ENCODE measurements around the gene HABP4. TPM values are rescaled to one million over a fixed set of nuclear protein-coding genes. Genes with fewer than 3 reads are reported as not detected.

Gene HABP4
- total RNA-seq, 2 experiments from 2014 or later, result 13.1 to 14.1 TPM

GRCh38 chr9:96486386-96487028 is 36.5 kb downstream of the HABP4 start:
- ChIA-PET POLR2A (no interaction called here), CTCF (no interaction called here)
- H3K4me3 Mint-ChIP-seq, result no peak overlapping the region
- H3K9me3 Mint-ChIP-seq, result no peaks in the 10 kb centered on the region
- H3K4me1 Mint-ChIP-seq, result peaks cover 32% of the 10 kb centered on the region
- H3K36me3 Mint-ChIP-seq (ENCODE audit: low read depth), result peaks cover 35% of the 10 kb centered on the region
- no peaks in the 10 kb centered on the region for H3K27me3 Mint-ChIP-seq
- DNase-seq, result no peak
- H3K27ac Mint-ChIP-seq, result no peak overlapping the region

GRCh38 chr9:96487029-96487396 is 37.0 kb downstream of the HABP4 start:
- POLR2A ChIA-PET, result no interaction called here
- no peak overlapping the region for H3K27ac Mint-ChIP-seq
- H3K9me3 Mint-ChIP-seq, result no peaks in the 10 kb centered on the region
- no peak for DNase-seq
- no peak overlapping the region for H3K4me3 Mint-ChIP-seq
- H3K4me1 Mint-ChIP-seq, result peaks cover 35% of the 10 kb centered on the region
- CTCF ChIA-PET, result no interaction called here
- no peaks in the 10 kb centered on the region for H3K27me3 Mint-ChIP-seq
- H3K36me3 Mint-ChIP-seq (ENCODE audit: low read depth), result peaks cover 35% of the 10 kb centered on the region

DNA sequence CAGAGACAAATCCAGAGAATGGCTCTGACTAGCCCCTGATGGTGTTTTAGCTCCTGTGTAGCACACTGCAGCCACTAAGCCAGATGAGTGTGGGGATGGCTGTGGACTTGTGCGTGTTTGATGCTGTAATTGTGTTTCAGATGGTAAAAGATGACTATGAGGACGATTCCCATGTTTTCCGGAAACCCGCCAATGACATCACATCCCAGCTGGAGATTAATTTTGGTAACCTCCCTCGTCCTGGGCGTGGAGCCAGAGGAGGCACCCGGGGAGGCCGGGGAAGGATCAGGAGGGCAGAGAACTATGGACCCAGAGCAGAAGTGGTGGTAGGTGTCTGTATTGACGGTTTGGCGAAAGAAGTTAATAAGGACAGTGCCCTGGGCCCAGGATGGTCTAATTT is 38.0 kb downstream of the HABP4 start:
- CTCF ChIA-PET, result no interaction called here
- Mint-ChIP-seq H3K4me1 (peaks cover 29% of the 10 kb centered on the region), H3K9me3 (no peaks in the 10 kb centered on the region), H3K27ac (no peak overlapping the region), H3K36me3 (ENCODE audit: low read depth) (peaks cover 31% of the 10 kb centered on the region), H3K4me3 (no peak overlapping the region), H3K27me3 (no peaks in the 10 kb centered on the region)
- POLR2A ChIA-PET, result no interaction called here
- no peak for DNase-seq

DNA sequence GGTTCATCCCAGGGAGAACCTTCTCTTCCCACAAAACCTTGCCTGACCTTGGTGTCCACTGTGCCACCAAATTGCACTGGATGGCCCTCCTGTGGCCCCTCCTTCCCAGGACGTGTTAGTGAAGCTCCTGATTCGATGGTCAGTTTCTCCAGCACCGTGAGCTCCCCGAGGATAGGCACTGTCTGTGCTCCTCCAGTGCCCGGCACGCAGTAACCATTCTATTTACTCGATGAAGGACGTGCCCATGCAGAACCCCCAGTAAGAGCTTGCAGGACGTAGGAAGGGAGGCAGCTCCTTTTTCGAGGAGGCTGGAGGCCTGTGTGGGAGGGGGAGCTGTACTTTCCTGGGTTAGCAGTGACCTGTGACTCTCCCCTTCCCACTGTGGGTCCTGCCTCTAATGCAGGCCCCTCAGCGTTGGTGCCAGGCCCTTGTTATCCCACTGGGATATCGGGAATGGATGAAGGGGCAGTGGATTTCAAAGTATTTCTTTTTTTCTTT is 39.6 kb downstream of the HABP4 start:
- Mint-ChIP-seq H3K27me3 (no peaks in the 10 kb centered on the region), H3K36me3 (ENCODE audit: low read depth) (peaks cover 28% of the 10 kb centered on the region), H3K4me1 (peaks cover 16% of the 10 kb centered on the region), H3K4me3 (no peak overlapping the region), H3K27ac (no peak overlapping the region), H3K9me3 (no peaks in the 10 kb centered on the region)
- CTCF ChIA-PET, result no interaction called here
- no peak for DNase-seq
- POLR2A ChIA-PET, result no interaction called here

- CTCF ChIA-PET, result interaction anchor here (0.6 kb wide), 1 partner anchor 12 kb away, joined by 3 read pairs; no protein-coding TSS in a partner anchor
- peaks cover 21% of the 10 kb centered on the region for H3K36me3 Mint-ChIP-seq (ENCODE audit: low read depth)
- no peaks in the 10 kb centered on the region for H3K27me3 Mint-ChIP-seq
- no peak for DNase-seq
- H3K27ac Mint-ChIP-seq, result no peak overlapping the region
- POLR2A ChIA-PET, result no interaction called here
- H3K4me3 Mint-ChIP-seq, result no peak overlapping the region
- H3K4me1 Mint-ChIP-seq, result peaks cover 6% of the 10 kb centered on the region
- H3K9me3 Mint-ChIP-seq, result no peaks in the 10 kb centered on the region
Measured at GRCh38 chr9:96490534-96491078, 40.6 kb downstream of the HABP4 start.

DNA sequence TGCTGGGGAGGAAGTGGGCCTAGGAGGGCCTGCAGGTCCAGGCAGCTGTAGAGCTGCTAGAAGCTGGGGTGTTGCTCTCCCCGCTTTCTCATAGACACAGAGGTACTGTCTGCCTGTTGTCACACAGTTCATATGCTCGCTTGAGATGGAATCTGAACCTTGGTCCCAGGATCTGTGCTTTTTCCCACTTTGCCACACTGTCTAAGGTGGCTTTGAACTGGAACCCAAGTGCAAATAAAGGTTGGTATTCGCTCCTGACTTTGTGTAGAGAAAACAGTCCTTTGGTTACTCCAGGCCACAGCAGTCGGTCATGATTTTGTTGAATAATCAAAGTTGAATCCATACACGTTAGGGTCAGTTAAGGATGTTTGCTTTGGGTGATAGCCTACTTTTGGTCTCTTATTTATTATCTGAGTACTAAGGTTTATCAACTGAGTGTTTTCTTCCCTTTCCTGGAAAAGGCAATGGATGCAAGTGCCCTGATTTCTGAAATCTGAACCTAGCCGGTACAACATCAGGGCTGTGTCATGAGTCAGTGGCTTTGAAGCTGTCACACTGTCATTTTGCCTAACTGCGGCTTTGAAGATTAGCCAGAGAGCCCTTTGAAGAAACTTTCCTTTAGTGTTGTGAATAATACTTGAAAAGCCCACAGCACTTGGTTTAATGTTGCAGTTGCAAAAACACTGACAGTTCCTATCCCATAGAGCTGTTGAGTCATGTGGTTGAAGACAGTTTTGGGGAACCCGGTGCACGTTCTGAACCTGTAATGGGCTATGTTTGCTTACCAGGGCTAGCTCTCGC is 41.3 kb downstream of the HABP4 start:
- DNase-seq, result no peak
- Mint-ChIP-seq H3K9me3 (no peaks in the 10 kb centered on the region), H3K4me1 (peaks cover 5% of the 10 kb centered on the region), H3K36me3 (ENCODE audit: low read depth) (peaks cover 19% of the 10 kb centered on the region), H3K4me3 (no peak overlapping the region), H3K27me3 (no peaks in the 10 kb centered on the region), H3K27ac (no peak overlapping the region)
- ChIA-PET POLR2A (no interaction called here), CTCF (interaction anchor here (0.6 kb wide), 1 partner anchor 13 kb away, joined by 3 read pairs; no protein-coding TSS in a partner anchor)

- ChIA-PET POLR2A (no interaction called here), CTCF (no interaction called here)
- Mint-ChIP-seq H3K4me1 (peaks cover 5% of the 10 kb centered on the region), H3K27me3 (no peaks in the 10 kb centered on the region), H3K27ac (no peak overlapping the region), H3K9me3 (no peaks in the 10 kb centered on the region), H3K4me3 (no peak overlapping the region), H3K36me3 (ENCODE audit: low read depth) (peaks cover 19% of the 10 kb centered on the region)
- no peak for DNase-seq
Measured at GRCh38 chr9:96491880-96492525, 42.0 kb downstream of the HABP4 start.

GRCh38 chr9:96492993-96493531 is 43.1 kb downstream of the HABP4 start:
- ChIA-PET POLR2A (no interaction called here), CTCF (no interaction called here)
- no peak for DNase-seq
- peaks cover 16% of the 10 kb centered on the region for H3K36me3 Mint-ChIP-seq (ENCODE audit: low read depth)
- peaks cover 5% of the 10 kb centered on the region for H3K4me1 Mint-ChIP-seq
- H3K4me3 Mint-ChIP-seq, result no peak overlapping the region
- no peaks in the 10 kb centered on the region for H3K27me3 Mint-ChIP-seq
- H3K27ac Mint-ChIP-seq, result no peak overlapping the region
- no peaks in the 10 kb centered on the region for H3K9me3 Mint-ChIP-seq

DNA sequence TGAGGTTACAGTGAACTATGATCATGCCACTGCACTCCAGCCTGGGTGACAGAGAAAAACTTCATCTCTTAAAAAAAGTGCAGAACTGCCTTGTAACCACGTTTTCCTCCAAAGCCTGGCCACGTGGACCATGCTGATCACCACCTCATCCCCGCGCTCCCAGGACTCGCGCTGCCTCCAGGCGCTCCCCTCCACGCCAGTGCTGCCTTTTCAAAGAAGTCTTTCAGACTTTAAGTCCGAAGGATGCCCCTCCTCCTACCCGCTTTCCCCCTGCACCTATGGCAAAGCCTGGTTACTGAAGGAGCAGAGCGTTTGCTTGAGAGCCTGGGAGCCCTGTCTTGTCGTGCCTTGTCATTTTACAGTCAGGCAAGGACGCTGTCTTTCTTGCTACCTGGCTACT is 43.8 kb downstream of the HABP4 start:
- Mint-ChIP-seq H3K4me1 (peaks cover 5% of the 10 kb centered on the region), H3K27ac (no peak overlapping the region), H3K36me3 (ENCODE audit: low read depth) (peaks cover 13% of the 10 kb centered on the region), H3K27me3 (no peaks in the 10 kb centered on the region), H3K4me3 (no peak overlapping the region), H3K9me3 (no peaks in the 10 kb centered on the region)
- ChIA-PET CTCF (no interaction called here), POLR2A (no interaction called here)
- DNase-seq, result no peak

- H3K27me3 Mint-ChIP-seq, result no peaks in the 10 kb centered on the region
- ChIA-PET CTCF (no interaction called here), POLR2A (no interaction called here)
- H3K36me3 Mint-ChIP-seq (ENCODE audit: low read depth), result peaks cover 11% of the 10 kb centered on the region
- DNase-seq, result no peak
- H3K4me1 Mint-ChIP-seq, result peaks cover 5% of the 10 kb centered on the region
- H3K27ac Mint-ChIP-seq, result no peak overlapping the region
- H3K4me3 Mint-ChIP-seq, result no peak overlapping the region
- H3K9me3 Mint-ChIP-seq, result no peaks in the 10 kb centered on the region
Measured at GRCh38 chr9:96494215-96494800, 44.3 kb downstream of the HABP4 start.

GRCh38 chr9:96495341-96495740 is 45.4 kb downstream of the HABP4 start:
- no peak for DNase-seq
- Mint-ChIP-seq H3K4me3 (no peak overlapping the region), H3K27ac (no peak overlapping the region), H3K4me1 (peaks cover 5% of the 10 kb centered on the region), H3K9me3 (no peaks in the 10 kb centered on the region), H3K27me3 (no peaks in the 10 kb centered on the region), H3K36me3 (ENCODE audit: low read depth) (peaks cover 3% of the 10 kb centered on the region)
- ChIA-PET CTCF (no interaction called here), POLR2A (no interaction called here)

- CTCF ChIA-PET, result no interaction called here
- Mint-ChIP-seq H3K36me3 (ENCODE audit: low read depth) (no peaks in the 10 kb centered on the region), H3K4me1 (peaks cover 2% of the 10 kb centered on the region), H3K27ac (no peak overlapping the region), H3K27me3 (no peaks in the 10 kb centered on the region), H3K9me3 (no peaks in the 10 kb centered on the region), H3K4me3 (no peak overlapping the region)
- no peak for DNase-seq
- POLR2A ChIA-PET, result no interaction called here
Measured at GRCh38 chr9:96496368-96497116, 46.6 kb downstream of the HABP4 start.

DNA sequence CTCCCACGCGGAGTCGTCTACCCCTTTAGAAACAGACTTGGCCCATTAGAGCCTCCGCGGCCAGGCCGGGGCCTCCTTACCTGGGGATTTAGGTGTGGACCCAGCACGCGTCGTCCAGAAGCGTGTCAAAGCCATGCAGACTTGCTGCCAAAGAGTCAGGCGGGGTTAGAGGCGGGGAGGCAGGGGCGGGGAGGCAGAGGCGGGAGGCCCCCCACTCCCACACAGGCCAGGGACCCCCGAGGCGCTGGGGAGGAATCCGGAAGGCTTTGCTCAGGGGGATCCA is 47.1 kb downstream of the HABP4 start:
- no peak overlapping the region for H3K27ac Mint-ChIP-seq
- no peaks in the 10 kb centered on the region for H3K36me3 Mint-ChIP-seq (ENCODE audit: low read depth)
- no peak for DNase-seq
- no peaks in the 10 kb centered on the region for H3K9me3 Mint-ChIP-seq
- no peak overlapping the region for H3K4me3 Mint-ChIP-seq
- ChIA-PET POLR2A (no interaction called here), CTCF (no interaction called here)
- no peaks in the 10 kb centered on the region for H3K4me1 Mint-ChIP-seq
- no peaks in the 10 kb centered on the region for H3K27me3 Mint-ChIP-seq

Measured in activated CD4-positive, alpha-beta memory T cell treated with anti-CD3 and anti-CD28 coated beads, Interleukin-2, amount 10 ng/mL, durations not matched to agents 7 days and 5 days (primary cell).